GM19023 (cell line): ENCODE measurements around the gene SNCG.
"Not testable (repeated sequence)": the region's sequence is repeated elsewhere in the genome, so short reads cannot be mapped to it uniquely, and the experiment has no call there.

Experiments used
- ATAC-seq: cut with Tn5 transposase; IDR thresholded peaks from one replicate; pipeline ENCODE4 v1.9.1; 2021; ENCODE audit warnings: mild to moderate bottlenecking, moderate library complexity; ENCODE audit not compliant: unreplicated experiment

SNCG gene

DNA sequence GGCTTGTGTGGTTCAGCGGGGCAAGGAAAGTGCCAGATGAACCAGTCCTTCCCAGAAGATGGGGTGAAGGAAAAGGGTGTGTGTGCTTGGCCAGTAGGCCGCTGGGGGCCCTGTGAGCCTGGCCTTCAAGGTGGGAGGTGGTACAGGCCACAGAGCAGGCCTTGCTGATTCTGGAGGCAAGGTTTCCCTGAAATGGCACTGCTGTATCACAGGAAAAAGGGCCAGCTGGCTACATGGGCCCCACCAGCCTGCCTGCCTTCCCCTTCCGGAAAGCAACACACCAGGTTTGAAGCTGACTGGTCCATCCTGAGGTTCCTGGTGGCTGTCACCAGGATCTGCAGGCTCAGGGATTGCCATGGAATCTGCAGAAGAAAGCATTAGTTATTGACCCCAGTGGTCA is 13.5 kb upstream of the SNCG start:
- ATAC-seq = no peak

DNA sequence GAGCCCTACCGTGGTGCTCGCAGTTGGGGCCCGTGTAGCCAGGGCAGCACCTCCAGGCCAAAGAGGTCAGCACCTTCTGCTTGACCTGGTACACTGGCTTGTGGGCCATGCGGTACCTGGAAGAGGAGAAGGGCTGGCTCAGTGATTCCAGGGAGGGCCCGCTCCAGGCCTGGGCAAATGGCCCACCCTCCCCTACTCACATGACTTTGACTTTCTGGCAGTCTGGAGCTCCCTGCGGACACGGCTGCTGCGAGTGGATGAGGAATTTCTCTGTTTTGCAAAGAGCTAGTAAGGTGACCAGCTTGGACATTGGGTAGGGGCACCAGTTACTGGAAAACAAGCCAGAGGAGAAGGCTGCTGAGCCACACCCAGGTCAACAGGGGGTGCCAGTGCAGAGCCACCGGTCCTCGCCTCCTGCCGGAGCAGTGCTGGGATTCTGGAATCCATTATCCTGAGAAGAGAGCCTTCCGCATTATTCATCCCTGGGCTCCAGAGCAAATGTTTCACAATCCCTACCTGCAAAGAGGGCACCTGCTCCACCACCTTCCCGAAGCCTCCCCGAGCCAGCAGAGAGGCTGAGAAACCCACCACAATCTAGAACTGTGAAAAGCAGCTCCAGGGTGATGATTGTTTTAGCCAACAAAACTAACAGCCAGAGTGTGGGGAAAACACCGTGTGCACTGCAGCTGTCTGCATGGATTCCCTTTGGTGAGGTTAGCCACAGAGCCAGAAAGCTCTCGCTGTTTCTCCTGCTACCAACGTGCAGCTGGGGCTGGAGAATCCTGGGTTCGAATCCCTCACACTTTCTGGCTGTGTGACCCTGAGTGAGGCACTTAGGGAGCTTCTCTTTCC is 12.8 kb upstream of the SNCG start:
- no peak for ATAC-seq

DNA sequence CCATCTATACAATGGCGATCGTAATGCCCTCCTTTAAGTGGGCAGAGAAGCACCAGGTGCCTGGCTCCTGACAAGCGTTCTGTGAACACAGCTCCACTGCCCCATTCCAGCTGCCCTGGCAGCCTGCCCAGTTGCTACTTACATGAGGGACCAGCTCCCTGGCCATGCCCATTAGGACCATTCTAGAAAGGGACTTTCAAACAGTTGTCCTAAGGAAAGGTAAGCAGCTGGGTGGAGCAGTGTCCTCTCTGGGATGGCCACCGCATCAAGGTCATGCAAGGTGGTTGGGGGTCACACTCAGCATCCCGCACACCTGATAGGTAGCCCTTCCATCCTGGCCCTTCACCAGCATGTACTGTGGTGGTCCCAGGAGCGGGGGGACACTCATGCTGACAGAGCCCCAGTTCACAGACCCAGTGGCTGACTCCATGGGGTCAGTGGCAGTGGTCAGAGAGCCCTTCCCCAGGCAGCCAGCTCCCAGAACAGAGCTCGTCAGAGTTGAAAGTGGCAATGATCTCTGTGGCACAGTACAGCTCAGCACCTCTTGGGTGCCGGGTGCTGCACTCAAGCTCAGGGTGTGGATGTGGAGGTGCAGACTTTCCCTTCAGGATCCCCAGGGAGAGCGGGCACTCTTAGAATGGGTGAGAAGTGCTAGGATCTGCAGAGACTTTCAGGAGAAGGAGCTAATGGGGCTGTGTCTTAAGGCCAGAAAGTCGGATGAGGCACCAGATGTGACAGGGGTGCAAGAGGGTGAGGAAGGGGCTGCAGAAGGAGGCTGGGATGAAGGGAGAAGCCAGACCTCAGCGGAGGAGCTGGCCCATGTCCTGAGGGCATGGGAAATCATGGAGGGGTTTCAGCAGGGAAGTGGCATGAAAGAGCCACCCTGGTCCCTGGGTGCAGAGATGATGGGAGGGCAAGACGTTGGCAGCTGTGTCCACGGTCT is 11.9 kb upstream of the SNCG start:
- no peak for ATAC-seq

DNA sequence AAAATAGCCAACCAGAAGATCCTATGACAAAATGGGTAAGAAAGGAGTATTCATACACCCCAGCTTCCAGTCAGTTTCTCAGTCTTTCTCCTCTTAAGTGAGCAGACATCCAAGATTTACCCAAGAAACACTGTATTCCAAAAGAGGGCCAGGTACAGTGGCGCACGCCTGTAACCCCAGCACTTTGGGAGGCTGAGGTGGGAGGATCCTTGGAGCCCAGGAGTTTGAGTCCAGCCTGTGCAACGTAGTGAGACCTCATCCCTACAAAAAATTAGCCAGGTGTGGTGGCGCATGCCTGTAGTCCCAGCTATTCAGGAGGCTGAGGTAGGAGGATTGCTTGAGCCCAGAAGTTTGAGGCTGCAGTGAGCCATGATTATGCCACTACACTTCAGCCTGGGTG is 10.6 kb upstream of the SNCG start:
- not testable (repeated sequence) for ATAC-seq

DNA sequence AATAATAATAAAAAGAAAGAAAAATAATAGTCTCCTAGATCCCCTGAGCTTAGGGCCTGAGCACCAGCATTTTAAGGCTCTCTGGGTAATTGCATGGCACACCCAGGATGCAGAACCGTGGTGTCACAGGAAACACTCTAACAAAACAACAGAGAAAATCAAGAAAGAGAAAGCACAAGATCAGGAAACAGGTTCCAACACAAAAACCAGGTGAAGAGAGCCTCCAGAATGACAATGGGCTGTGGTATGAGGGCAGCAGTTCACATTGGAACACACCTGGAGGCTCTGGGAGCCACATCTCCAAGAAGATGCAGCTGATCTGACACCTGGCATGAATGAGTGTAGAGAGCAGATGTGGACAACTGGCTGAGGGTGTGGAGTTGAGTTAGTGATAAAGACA is 8.1 kb upstream of the SNCG start:
- no peak for ATAC-seq

DNA sequence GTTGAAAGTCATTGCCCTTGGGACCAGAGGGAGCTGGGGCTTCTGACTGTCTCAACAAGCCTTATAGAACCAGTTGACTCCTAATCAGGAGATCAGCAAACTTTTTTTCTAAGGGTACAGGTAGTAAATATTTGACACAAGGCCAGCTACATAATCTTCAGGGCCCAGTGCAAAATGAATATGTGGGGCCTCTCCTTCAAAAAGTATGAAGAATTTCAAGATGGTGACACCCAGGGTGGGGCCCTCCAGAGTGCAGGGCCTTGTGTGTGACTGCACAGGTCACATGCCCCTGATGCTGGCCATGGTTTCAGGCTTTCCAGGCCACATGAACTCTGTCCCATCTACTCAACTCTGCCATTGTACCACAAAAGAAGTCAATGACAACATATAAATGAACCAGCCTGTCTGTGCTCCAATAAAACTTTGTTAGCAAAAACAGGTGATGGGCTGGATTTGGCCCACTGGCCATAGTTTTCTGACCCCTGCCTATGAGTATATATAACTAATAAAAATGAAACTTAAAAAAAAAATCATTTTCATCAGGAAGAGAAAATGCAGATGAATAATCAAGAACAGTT is 7.1 kb upstream of the SNCG start:
- no peak for ATAC-seq

DNA sequence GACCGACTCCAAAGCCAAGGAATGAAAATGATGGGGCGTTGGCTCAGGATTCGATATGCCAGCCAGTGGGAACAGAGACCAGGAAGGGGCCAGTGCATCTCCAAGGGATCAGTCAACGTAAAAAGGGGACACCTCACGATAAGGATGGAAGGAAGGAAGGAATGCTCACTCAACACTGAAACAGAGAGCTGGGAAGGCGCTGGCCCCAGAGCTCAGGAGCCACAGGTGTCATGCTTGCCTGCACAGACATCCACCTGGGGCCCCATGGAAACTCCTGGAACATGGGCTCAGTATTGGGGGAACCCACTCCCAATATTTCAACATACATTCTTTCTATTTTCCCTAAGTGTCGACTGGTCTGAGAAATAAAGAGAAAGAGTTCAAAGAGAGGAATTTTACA is 6.3 kb upstream of the SNCG start:
- no peak for ATAC-seq

DNA sequence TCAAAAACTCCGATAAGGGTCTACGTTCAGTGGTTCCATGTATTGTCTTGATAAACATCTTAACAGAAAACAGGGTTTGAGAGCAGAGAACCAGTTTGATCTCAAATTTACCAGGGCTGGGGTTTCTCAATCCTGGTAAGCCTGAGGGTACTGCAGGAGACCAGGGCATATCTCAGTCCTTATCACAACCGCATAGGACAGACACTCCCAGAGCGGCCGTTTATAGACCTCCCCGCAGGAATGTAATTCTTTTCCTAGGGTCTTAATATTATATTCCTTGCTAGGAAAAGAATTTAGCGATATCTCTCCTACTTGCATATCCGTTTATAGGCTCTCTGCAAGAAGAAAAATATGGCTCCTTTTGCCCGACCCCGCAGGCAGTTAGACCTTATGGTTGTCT is 5.7 kb upstream of the SNCG start:
- not testable (repeated sequence) for ATAC-seq

DNA sequence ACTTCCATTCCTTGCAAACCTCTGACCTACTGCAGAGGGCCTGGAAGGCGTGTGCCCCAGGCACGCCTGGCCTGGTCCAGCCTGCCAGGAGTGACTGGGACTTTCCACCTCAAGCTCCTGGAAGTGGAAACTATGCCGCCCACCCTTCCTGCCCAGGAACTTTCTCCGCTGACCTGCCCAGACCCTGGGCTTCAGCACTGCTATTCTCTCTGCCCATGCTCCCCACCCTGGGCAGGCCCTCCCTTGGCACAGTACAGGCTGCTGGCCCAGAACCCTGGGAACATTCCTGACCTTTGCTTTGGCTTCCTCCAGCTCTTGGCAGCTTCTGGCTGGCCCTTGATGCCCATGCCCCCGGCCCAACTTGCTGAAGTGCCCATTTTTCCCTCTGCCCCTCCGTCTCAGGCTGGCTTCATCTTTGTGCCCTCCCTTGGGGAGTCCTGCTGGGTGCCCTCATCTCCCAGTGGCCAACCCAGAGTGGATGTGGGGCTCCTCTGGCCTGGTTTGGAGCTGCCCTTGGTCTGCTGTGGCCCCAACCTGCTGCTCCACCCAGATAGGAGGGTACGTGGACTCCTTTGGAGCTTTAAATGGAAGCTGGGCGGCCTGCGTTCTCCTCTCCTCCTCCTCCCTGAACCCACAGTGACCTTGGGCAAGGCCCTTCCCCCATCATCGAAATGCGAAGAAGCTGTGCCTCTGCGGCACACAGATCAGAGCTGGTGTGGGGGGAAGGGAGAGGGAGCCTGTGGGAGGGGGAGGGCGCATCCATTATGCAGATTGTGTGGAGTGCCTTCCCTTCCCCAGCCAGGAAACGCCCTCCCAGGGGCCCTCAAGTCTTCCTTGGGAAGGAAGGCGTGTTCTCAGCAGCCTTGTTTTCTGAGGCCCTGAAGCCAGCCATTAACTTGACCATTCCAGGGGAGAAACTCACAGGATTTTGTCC is 4.4 kb upstream of the SNCG start:
- ATAC-seq = no peak

DNA sequence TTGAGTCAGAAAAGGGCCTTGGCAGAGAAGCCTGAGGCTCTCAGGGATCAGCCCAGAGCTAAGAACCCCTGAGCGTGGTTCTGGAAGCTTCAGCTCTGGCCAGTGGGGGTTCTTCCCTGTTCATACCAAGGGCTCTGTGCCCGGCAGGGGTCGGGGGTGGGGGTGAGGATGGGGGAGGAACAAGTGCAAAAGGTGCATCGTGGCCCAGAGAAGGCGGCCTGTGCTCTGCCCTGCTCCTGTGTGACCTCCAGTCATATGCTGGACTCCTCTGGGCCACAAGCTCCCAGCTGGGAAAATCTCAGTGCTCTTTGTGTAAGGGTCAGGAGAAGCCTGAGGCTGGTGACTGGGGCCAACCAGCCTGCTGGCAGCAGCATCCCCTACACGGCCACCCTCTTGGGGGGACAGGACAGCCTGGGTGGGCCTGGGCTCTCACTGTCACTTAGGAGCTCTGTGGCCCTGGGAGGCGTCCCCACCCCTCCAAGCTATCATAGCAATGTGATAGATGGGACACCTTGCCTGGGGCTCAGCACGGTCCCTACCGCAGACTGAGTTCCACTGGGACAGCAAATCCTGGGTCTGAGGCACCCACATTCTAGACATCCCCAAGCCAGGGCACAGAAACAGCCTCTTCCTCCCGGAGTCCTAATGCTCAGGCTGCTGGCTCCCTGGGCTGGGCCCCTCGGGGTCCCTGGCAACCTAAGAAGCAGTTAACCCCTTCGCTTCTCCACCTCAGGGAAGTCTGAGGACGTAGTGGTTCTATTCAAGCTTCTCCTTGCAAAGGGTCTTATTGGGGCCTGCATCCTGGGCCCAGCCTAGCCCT is 3.5 kb upstream of the SNCG start:
- no peak for ATAC-seq

DNA sequence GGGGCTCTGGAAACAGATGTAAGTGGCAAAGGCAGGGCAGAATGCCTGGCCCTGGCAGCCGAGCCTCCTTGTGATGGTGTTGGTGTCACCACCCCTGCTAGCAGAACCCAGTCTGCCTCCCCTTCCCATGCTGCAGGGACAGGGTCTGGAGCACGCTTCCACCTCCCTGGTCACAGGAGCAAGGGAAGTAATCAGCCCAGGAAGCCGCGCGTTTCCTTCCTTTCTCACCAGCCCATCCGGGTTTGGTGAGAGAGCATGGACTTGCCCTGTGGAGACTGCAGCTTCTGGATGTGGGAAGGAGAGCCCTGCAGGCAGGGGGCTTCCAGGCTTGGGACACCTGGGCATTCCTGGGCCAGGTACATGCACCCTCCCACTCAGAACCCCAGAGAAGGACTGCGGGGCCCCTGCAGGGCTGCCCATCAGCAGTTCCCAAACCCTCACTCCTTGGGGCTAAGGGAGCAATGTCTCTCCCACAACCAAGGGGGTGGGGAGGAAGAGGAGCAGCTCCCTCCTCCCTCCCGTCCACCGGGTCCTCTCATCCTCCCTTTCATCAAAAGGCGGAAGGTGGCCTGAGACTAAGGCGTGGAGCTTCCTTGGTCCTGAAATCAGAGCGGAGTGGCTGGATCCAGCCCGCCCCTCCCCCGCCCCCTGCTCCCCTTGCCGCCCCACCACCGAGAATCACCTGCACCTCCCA is 2.8 kb upstream of the SNCG start:
- no peak for ATAC-seq

DNA sequence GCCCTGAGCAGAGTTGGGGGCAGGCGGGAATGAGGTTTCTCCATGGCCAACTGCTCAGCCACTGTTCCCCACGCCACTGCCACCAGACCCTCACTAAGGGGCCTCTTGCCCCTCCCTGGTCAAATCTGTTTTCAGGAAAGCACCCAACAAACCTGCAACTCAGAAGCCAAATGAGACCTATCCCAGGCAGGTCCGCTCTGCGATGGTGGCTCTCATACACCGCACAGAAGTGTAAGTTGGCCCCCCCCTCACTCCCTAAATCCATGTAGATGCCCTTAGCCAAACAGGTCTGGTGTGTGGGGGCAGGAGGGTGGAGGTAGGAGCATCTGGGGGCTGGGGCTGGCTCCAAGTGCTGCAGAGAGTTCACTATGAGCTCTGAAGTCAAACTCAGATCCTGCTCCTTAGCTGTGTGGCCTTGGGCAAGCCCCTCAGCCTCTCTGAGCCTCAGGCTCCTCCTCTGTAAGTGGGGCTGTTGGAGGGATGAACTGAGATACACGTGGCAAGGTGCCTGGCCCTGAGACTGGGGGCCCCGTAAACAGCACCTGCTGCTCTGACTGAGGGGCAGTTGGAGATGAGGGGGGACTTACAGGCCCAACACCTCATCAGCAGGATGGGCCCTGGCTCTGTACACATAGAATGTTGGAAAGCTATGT is 2.1 kb upstream of the SNCG start:
- no peak for ATAC-seq

DNA sequence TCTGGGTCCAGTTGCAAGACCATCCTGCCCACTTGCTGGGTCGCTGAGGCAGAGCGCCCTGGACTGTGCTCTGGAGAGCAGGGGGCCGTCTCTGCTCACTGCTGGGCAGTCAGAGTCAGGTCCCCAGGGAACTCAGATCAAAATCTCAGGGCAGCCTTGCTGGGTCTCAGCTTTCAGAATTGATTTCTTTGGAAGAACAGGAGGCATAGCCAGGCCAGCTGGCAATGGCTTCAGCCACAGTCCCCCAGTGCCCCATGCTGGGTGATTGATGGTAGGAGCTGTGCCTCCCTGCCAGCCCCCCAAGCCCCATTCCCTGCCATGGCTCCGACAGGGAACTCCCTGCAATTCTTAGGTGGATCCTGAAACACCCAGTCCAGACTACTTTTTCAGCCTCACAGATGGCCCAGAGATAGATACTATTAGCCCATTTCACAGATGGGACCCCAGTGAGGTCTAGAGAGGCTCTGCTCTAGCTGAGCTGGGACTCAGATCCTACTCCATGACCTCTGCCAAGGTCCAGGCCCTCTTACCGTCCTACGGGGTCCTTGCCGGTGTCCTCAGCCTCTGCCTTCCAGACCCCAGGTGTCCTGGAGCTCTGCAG is 1.5 kb upstream of the SNCG start:
- ATAC-seq = no peak

DNA sequence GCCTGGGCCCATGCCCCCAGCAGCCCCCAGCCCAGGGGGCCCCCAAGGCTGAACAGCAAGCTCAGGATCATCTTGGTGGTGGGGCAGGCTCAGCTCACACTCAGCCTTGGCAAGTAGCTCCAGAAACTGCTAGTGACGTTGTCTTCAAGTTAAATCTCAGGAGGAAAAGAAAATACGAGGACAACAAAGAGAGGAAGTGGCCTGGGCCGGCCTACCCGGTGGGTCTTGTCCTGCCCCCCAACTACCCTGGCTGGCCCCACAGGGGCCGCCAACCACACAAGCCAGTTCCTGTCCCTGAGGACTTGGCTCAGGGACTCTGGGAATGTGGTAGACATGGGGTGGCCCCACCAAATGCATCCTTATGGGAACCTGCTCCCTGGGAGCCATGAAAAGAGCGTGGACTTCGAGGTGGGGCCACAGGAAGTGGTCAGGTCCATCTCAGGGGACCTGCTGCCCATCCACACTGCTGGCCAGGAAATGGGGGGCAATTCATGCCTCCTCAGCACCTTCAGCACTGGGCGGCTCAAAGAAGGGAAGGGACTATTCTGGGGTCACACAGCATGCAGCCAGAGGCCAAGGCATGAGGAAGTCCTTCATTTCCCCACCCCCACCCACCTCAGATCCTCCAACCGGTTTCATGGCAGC is 806 bp upstream of the SNCG start, which contains the start of gene MMRN2:
TSS of gene MMRN2 (minus strand) at position 145 of the 645 bp plus-strand sequence. CDS start at position 71, 74 bp downstream.
- ATAC-seq = no peak

DNA sequence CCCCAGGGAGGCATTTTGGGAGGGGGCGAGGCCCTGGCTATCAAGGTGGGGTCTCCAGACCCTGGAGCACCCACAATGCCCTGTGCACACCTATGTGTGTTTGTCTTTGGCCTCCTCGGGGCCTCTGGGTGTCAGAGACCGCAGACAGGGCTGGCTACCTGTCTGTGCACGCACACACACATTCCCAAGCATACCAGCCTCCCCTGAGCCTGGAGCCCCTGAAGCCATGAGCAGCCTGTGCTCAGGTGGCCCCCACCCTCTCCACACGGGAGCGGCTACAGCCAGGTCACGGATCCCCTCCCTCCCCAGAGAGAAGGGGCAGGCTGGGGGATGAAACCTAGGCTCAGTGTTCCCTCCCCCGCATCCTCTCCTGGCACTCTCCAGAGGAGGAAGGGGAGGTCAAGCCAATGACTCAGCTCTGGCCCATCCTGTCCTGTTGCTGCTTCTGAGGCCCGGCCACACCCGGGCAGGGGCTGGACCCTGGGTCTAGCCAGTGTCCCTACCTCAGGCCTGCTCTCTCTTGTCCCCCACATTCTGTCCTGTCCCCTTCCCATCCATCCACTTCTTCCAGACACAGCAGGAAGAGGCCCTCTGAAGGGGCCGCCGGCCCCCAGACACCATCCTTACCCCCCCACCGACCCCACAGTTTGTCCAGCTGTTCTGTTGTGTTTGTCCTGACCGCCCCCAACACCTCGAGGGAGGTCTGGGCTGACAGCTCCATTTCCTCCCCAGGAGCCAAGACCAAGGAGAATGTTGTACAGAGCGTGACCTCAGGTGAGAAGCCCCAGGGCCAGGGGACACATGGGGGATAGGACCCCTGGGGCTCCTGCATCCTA is 720 bp downstream of the SNCG start:
- ATAC-seq = no peak

DNA sequence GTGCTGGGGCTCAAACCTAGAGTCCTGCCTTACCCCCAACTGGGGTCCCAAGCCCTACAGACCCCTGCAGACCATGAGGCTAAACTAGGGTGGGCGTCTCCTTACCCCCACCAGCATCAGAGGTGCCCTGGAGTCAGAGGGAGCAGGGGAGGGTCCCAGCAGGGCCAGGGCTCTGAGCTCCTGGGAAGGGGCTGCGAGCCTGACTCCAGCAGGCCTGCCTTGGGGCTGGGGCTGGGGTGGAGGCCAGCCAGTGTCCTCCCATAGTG is 1.3 kb downstream of the SNCG start:
- ATAC-seq = no peak
